ENCODE data around the gene LAMC3. TPM values are rescaled to one million over a fixed set of nuclear protein-coding genes. Genes with fewer than 3 reads are reported as not detected.

Gene LAMC3
- total RNA-seq, 1 experiment from 2014 or later: 0.60 TPM

DNA sequence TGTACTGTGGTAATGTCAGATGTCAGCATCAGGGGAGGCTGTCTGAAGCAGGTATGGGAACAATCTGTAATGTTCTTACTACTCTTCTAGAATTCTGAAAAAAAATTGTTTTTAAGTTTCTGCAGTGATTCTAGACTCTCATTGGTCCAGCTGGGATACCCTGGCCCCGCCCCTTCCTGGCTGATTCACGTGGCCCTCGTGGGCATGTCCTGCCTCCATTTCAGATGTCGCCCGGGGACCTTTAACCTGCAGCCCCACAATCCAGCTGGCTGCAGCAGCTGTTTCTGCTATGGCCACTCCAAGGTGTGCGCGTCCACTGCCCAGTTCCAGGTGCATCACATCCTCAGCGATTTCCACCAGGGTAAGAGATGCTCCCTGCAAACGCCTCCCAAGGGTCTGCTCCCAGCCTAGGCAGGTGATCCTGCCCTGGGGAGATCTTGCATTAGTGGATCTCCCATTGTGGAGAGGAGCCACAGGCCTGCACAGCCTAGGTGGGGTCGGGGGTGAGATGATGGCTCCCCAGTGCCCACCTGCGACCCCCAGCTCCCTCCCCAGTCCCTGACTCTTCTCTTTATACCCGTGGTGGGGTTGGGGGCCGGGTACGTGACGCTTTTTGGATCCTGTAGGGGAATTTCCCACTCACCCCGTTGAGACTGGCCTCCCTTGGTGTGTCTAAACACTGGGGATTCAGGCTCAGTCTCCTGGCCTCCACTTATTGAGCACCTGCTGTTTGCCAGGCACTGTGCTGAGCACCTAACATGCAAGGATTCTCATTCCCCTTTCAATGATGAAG, 36.5 kb downstream of the LAMC3 start:
- no peak for DNase-seq (ENCODE audit: low spot score)

GRCh38 chr9:131046093-131046380, 37.1 kb downstream of the LAMC3 start:
- DNase-seq (ENCODE audit: low spot score): no peak

GRCh38 chr9:131046581-131047202, 37.7 kb downstream of the LAMC3 start:
- DNase-seq (ENCODE audit: low spot score): no peak

GRCh38 chr9:131048332-131048731, 39.4 kb downstream of the LAMC3 start:
- DNase-seq (ENCODE audit: low spot score): no peak

GRCh38 chr9:131048820-131049219, 39.8 kb downstream of the LAMC3 start:
- DNase-seq (ENCODE audit: low spot score): no peak

DNA sequence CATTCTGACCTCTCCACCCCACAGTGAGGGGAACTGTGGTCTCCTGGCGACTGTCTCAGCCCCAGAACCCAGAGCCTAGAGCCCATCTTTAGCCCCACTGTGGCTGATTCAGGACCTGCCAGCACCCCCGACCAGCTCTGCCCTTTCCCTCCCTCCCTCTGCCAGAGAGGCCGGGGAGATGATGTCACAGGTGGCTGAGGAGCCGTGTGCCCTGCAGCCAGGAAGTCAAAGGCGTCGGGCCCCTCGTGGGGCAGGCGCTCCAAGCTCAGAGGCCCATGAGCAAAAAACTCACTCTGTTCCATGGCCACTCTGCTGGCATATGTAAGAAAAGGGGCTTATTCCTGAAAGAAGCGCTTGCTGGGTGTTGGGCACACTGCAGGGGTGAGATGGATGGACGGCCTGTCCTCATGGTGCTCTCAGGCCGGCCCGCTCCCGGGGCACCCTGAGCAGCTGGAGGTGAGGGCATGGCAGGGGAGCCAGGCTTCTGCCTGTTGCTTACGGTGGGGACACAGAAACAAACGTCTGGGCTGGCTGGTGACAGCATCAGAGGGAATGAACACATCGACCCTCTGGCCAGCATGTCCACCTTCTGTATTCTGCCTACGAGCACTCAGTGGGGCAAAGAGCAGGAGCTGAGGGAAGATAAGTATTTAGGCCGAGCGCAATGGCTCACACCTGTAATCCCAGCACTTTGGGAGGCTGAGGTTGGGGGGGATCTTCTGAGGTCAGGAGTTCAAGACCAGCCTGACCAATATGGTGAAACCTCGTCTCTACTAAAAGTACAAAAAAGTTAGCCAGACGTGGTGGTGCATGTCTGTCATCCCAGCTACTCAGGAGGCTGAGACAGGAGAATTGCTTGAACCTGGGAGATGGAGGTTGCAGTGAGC, 41.1 kb downstream of the LAMC3 start:
- no peak for DNase-seq (ENCODE audit: low spot score)

- DNase-seq (ENCODE audit: low spot score): no peak
Measured at GRCh38 chr9:131050831-131051230, 41.9 kb downstream of the LAMC3 start.

DNA sequence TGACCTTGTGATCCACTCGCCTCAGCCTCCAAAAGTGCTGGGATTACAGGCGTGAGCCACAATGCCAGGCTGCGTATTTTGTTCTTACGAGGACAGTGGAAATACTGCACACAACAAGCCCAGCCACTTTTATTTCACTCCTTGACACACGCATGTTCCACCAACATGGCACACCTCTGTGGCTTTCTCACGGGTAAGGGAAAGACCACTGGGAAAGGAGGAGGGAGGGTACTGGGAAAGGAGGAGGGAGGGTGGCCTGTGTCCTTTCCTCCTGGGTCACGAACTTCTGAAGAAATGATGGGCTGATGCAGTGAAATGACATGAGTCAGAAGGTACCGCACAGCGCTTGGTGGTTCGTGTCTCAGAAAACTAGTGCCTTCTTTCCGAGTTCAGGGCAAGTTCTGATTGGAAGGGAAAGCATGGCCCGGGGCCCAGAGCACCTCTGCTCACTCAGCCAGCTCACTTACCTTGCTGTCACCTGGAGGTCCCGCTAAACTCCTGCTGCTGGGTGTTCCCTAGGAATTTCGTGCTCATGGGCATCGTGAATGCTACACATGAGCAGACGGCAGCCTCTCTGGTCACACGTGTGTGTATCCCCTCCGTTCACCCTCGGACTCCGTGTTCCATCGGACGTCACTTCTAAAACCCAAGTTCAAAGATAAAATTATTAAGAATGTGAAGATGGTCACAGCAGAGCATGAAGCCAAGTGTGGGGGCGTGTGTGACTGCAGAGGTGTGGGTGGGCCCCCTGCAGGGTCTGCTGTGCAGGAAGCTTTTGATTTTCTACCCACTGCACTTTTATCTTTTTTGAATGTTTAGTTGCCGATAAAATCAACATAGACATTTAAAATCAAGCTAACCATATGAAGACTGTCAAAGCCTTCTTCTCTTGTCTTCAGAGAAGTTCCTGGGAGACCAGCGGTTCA, 42.9 kb downstream of the LAMC3 start:
- no peak for DNase-seq (ENCODE audit: low spot score)

DNA sequence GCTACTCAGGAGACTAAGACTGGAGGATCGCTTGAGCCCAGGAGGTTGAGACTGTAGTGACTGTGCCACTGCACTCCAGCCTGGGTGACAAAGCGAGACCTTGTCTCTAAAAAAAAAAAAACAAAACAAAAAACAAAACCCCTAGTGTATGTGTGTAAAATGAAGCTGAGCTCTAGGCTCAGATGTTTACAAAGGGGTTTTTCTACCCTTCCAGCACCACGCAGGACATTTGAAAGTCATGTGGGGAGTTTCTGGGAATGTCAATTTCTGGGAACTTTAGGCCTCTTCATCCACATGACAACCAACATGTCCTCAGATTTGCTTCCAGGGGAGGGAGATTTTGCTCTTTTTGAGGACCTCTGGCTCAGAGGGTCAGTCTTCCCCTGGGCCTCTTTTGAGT, 44.9 kb downstream of the LAMC3 start:
- DNase-seq (ENCODE audit: low spot score): no peak

- no peak for DNase-seq (ENCODE audit: low spot score)
Measured at GRCh38 chr9:131056781-131057506, 48.0 kb downstream of the LAMC3 start.

- no peak for DNase-seq (ENCODE audit: low spot score)
Measured at GRCh38 chr9:131060900-131061630, 52.1 kb downstream of the LAMC3 start.

GRCh38 chr9:131062969-131063368, 54.0 kb downstream of the LAMC3 start:
- no peak for DNase-seq (ENCODE audit: low spot score)

- no peak for DNase-seq (ENCODE audit: low spot score)
Measured at GRCh38 chr9:131065599-131065998, 56.6 kb downstream of the LAMC3 start.

DNA sequence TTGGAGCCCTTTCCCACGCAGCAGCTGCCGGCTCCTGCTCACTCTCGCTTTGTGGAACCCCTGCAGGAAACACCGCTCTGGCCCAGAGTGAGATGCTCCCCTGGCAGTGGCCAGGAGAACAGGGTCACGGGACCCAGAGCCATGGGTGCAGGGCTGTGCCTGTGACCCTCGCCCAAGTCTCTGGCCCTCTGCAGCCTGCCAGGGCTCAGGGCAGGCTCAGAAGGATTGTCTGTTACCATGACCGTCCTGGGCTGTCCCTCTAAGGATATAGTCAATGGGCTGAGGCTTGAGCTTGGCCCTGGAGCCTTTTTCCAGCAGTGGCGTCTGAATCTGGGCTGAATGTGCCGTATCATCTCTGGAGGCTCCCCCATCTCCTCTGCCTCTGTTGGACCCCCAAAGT, 58.7 kb downstream of the LAMC3 start:
- no peak for DNase-seq (ENCODE audit: low spot score)

- no peak for DNase-seq (ENCODE audit: low spot score)
Measured at GRCh38 chr9:131068076-131068816, 59.3 kb downstream of the LAMC3 start.

GRCh38 chr9:131069699-131070098, 60.7 kb downstream of the LAMC3 start:
- DNase-seq (ENCODE audit: low spot score): no peak

- DNase-seq (ENCODE audit: low spot score): no peak
Measured at GRCh38 chr9:131072107-131072870, 63.3 kb downstream of the LAMC3 start.

- no peak for DNase-seq (ENCODE audit: low spot score)
Measured at GRCh38 chr9:131072871-131073237, 63.9 kb downstream of the LAMC3 start.
